Measurements from ENCODE around the gene CMTM8. TPM values are rescaled to one million over a fixed set of nuclear protein-coding genes. Genes with fewer than 3 reads are reported as not detected.

Gene CMTM8
- total and polyA plus RNA-seq, 2 of the 8 experiments (the other 6 are each of a cell fraction or from before 2014, with no cell fraction given): 10.5 to 22.4 TPM

GRCh38 chr3:32240159-32240545 is 1.7 kb downstream of the CMTM8 start:
- Histone ChIP-seq H4K91ac (replicated peaks; ENCODE audit: insufficient read length, low read length) (no peak overlapping the region), H3K14ac (ENCODE audit: insufficient read length) (no peak overlapping the region), H4K8ac (ENCODE audit: extremely low read depth, insufficient read depth, low read length) (no peak overlapping the region), H2AFZ (ENCODE audit: low read length) (no peak overlapping the region), H3K4me1 (replicated peaks in 1 of 4; ENCODE audit: control insufficient read depth in 3 of 4, insufficient read depth in 4 of 4, low read length in 3 of 4) (peaks cover 0 to 8% (median 4%) of the 10 kb centered on the region in 4 experiments; a peak in 5 of 7 replicates), H3K27me3 (replicated peaks in 1 of 4; ENCODE audit: control insufficient read depth in 3 of 4, extremely low read depth in 1 of 4, insufficient read depth in 3 of 4, low read length in 3 of 4) (peaks cover 2 to 31% (median 19%) of the 10 kb centered on the region in 4 experiments), H2BK5ac (ENCODE audit: low read depth, low read length) (no peak overlapping the region), H3K9ac (replicated peaks in 1 of 4; ENCODE audit: extremely low read depth in 1 of 4, low read depth in 3 of 4, low read length in 3 of 4) (no peak overlapping the region), H3K79me1 (ENCODE audit: low read depth, low read length) (no peaks in the 10 kb centered on the region; the same call in 1 of the 2 replicates), H3K4me3 (ENCODE audit: extremely low read depth in 1 of 4, insufficient read depth in 2 of 4, low read depth in 3 of 4, low read length in 4 of 4) (no peak overlapping the region; a peak in 1 of 8 replicates), H3K4ac (replicated peaks; ENCODE audit: insufficient read length, low read depth, low read length) (no peak overlapping the region), H2BK120ac (replicated peaks; ENCODE audit: low read depth, low read length) (no peak overlapping the region), H3K36me3 (ENCODE audit: control insufficient read depth in 2 of 4, insufficient read depth in 4 of 4, low read length in 3 of 4) (no peaks in the 10 kb centered on the region; a peak in 1 of 8 replicates), H3K9me3 (ENCODE audit: insufficient read depth in 2 of 2, low read depth in 1 of 2, low read length in 1 of 2) (peaks cover 4 to 6% of the 10 kb centered on the region in 2 experiments; a peak in 2 of 4 replicates), H3K23ac (ENCODE audit: insufficient read length) (no peak overlapping the region), H4K20me1 (replicated peaks in 1 of 2; ENCODE audit: control insufficient read depth in 1 of 2, insufficient read depth in 2 of 2, low read length in 2 of 2) (peaks cover 0 to 4% of the 10 kb centered on the region in 2 experiments), H3K18ac (ENCODE audit: extremely low read depth, low read length) (no peak overlapping the region), H2BK20ac (ENCODE audit: low read length) (no peak overlapping the region), H2BK15ac (ENCODE audit: low read length) (no peak overlapping the region), H2AK5ac (ENCODE audit: low read depth, low read length) (no peak overlapping the region), H2BK12ac (ENCODE audit: low read depth, low read length) (no peak overlapping the region), H3K27ac (ENCODE audit: low read depth, low read length) (no peak overlapping the region), H3K23me2 (ENCODE audit: low read depth, low read length) (peaks cover 16% of the 10 kb centered on the region; the same call in 1 of the 2 replicates), H4K5ac (ENCODE audit: insufficient read length, low read depth, low read length) (no peak overlapping the region), H3K4me2 (ENCODE audit: insufficient read depth in 1 of 2, low read depth in 2 of 2, low read length in 2 of 2) (peak overlapping the region in 1 of 2 experiments; percentile 94; a peak in 2 of 4 replicates), H3K56ac (replicated peaks; ENCODE audit: insufficient read length, low read depth, low read length) (no peak overlapping the region), H3K79me2 (ENCODE audit: control insufficient read depth in 1 of 2, insufficient read depth in 2 of 2, low read length in 2 of 2) (peaks cover 0 to 12% of the 10 kb centered on the region in 2 experiments; a peak in 1 of 4 replicates)
- FAIRE-seq: peak; percentile 73
- TF ChIP-seq SP2 (IDR thresholded peaks at IDR 0.05; ENCODE audit: low read length): no peak
- TF ChIP-seq CTCF (IDR thresholded peaks at IDR 0.05; ENCODE audit: control extremely low read depth in 1 of 3, insufficient read depth in 1 of 3, low read depth in 1 of 3, low read length in 3 of 3): peak; percentile 33 to 68 (median 53)
- TF ChIP-seq TEAD4 (IDR thresholded peaks at IDR 0.05; ENCODE audit: low read depth, low read length): 0 out of 2 replicates have a peak, but pooled peaks have one; percentile 26
- peak; percentile 26 to 30; a peak in 1 of 4 replicates for TF ChIP-seq RAD21 (IDR thresholded peaks at IDR 0.05 in 1 of 2, conservative IDR thresholded peaks at IDR 0.05 in 1 of 2; ENCODE audit: low read depth in 2 of 2, low read length in 2 of 2)
- POLR2A ChIA-PET (ENCODE audit: partially characterized antibody): interaction anchor here (1.6 kb wide), 1 partner anchor 84 kb away, joined by 3 read pairs; no protein-coding TSS in a partner anchor
- no peak for DNase-seq (ENCODE audit: low read depth in 1 of 2, low spot score in 2 of 2)
- WGBS, 2 experiments (ENCODE audit: extremely low coverage in 1 of 2, insufficient coverage in 1 of 2, insufficient read length in 1 of 2, insufficient replicate concordance in 2 of 2, low coverage in 1 of 2, low lambda C conversion rate in 2 of 2, missing lambda C conversion rate in 1 of 2): 77% methylated on average over 6 of the region's 6 CpGs; no CpG with 5 or more reads in 1 of the 2 experiments
- CTCF ChIA-PET (ENCODE audit: partially characterized antibody): interaction anchor here (0.7 to 4.3 kb wide), 29 partner anchors 8 to 228 kb away, joined by 3 to 40 read pairs (median 5); no protein-coding TSS in a partner anchor
